Thyroid gland (tissue), 4 donors: ENCODE results near the gene XYLT2. TPM values are rescaled to one million over a fixed set of nuclear protein-coding genes. Genes with fewer than 3 reads are reported as not detected.

Experiments used
- DNase-seq, 2 donors: peaks; one replicate each; pipeline ENCODE4 v3.0.0-alpha.2; 2019
- H3K27ac ChIP-seq, 3 donors: fragments of 200-600 bp; sonication (generic); 1 replicate in 2 of 3; 2 replicates in 1 of 3; pipeline ENCODE4 v1.5.1; 2016 to 2019; ENCODE audit warnings: mild to moderate bottlenecking in 1 of 3, moderate library complexity in 1 of 3
- H3K27me3 ChIP-seq: fragments of 200-600 bp; sonication (generic); one replicate; pipeline ENCODE4 v1.5.1; 2019
- H3K36me3 ChIP-seq, 2 donors: fragments of 200-600 bp; sonication (generic); one replicate each; pipeline ENCODE4 v1.5.1; 2016 to 2019
- H3K4me1 ChIP-seq, 2 donors: fragments of 200-600 bp; sonication (generic); one replicate each; pipeline ENCODE4 v1.5.1; 2017 to 2019
- H3K4me3 ChIP-seq, 3 donors: fragments of 200-600 bp; sonication (generic); replicated peaks in 1 of 3; 1 replicate in 2 of 3; 2 replicates in 1 of 3; pipeline ENCODE4 v1.5.1; 2016; ENCODE audit warnings: mild to moderate bottlenecking in 1 of 3
- H3K9me3 ChIP-seq: fragments of 200-600 bp; sonication (generic); one replicate; pipeline ENCODE4 v1.5.1; 2017
- CTCF ChIP-seq, 6 experiments: fragments of 200-600 bp in 3 of 6; fragments of 450-650 bp in 3 of 6; sonication (generic) in 3 of 6; IDR thresholded peaks; one replicate each; pipeline ENCODE4 v1.5.1; 2016 to 2019; ENCODE audit warnings: antibody characterized with exemption in 6 of 6, mild to moderate bottlenecking in 2 of 6, inconsistent platforms in 1 of 6, moderate library complexity in 1 of 6
- POLR2A ChIP-seq, 2 donors: fragments of 450-650 bp; IDR thresholded peaks; one replicate each; pipeline ENCODE4 v1.6.1; 2017; ENCODE audit warnings: antibody characterized with exemption in 2 of 2, mild to moderate bottlenecking in 2 of 2, moderate library complexity in 1 of 2
- WGBS, 2 donors: methylation state at CpG; one replicate each; pipeline ENCODE4 v1.1.5; 2017; 5-methylcytosine and 5-hydroxymethylcytosine counted together
- intact Hi-C: fragments of 100-400 bp; cut with DNase I; formaldehyde crosslinking; loops from one replicate; pipeline ENCODE4 v1.15.1; 2023
- total RNA-seq, 4 donors: library from RNA; depleted of rRNA; stranded (reverse); fragments of >200 nt; gene quantifications; one replicate each; pipeline ENCODE4 v1.2.3, GENCODE V29; 2016

XYLT2 gene
- total RNA-seq, 4 donors from 2014 or later: 22.4 to 33.4 (median 28.8) TPM

- 81 to 83% methylated on average over 9 of the region's 9 CpGs for WGBS, 2 donors
- intact Hi-C loops: no loop called here
- H3K4me1 ChIP-seq: peaks cover 0 to 6% of the 10 kb centered on the region in 2 donors
- H3K4me3 ChIP-seq: no peak overlapping the region
- no peak for DNase-seq
- H3K27ac ChIP-seq: no peak overlapping the region
- H3K36me3 ChIP-seq: no peaks in the 10 kb centered on the region
- TF ChIP-seq POLR2A (IDR thresholded peaks at IDR 0.05): no peak
- TF ChIP-seq CTCF (IDR thresholded peaks at IDR 0.05): no peak
- no peaks in the 10 kb centered on the region for H3K27me3 ChIP-seq
- H3K9me3 ChIP-seq: no peaks in the 10 kb centered on the region
Measured at GRCh38 chr17:50301891-50302584, 43.9 kb upstream of the XYLT2 start.

GRCh38 chr17:50303051-50303450 lies 42.9 kb upstream of the XYLT2 start:
- Histone ChIP-seq H3K27ac (no peak overlapping the region), H3K36me3 (no peaks in the 10 kb centered on the region), H3K27me3 (no peaks in the 10 kb centered on the region), H3K4me3 (no peak overlapping the region), H3K4me1 (peaks cover 0 to 6% of the 10 kb centered on the region in 2 donors), H3K9me3 (no peaks in the 10 kb centered on the region)
- no peak for DNase-seq
- intact Hi-C loops: no loop called here
- TF ChIP-seq CTCF (IDR thresholded peaks at IDR 0.05) (no peak), POLR2A (IDR thresholded peaks at IDR 0.05) (no peak)
- WGBS, 2 donors: 86 to 92% methylated on average over 6 to 11 of the region's 11 CpGs

GRCh38 chr17:50303596-50303995 lies 42.3 kb upstream of the XYLT2 start:
- H3K4me1 ChIP-seq: peaks cover 0 to 6% of the 10 kb centered on the region in 2 donors
- TF ChIP-seq POLR2A (IDR thresholded peaks at IDR 0.05): no peak
- no peaks in the 10 kb centered on the region for H3K36me3 ChIP-seq
- no peak overlapping the region for H3K4me3 ChIP-seq
- WGBS, 2 donors: 84 to 88% methylated on average over 4 of the region's 4 CpGs
- no peak for DNase-seq
- no peaks in the 10 kb centered on the region for H3K27me3 ChIP-seq
- H3K27ac ChIP-seq: no peak overlapping the region
- intact Hi-C loops: no loop called here
- H3K9me3 ChIP-seq: no peaks in the 10 kb centered on the region

- no peaks in the 10 kb centered on the region for H3K27me3 ChIP-seq
- TF ChIP-seq CTCF (IDR thresholded peaks at IDR 0.05) (no peak), POLR2A (IDR thresholded peaks at IDR 0.05) (no peak)
- H3K27ac ChIP-seq: no peak overlapping the region
- WGBS, 2 donors: 28 to 32% methylated on average over 7 of the region's 7 CpGs
- intact Hi-C loops: no loop called here
- peaks cover 0 to 6% of the 10 kb centered on the region in 2 donors for H3K4me1 ChIP-seq
- no peak overlapping the region for H3K4me3 ChIP-seq
- no peaks in the 10 kb centered on the region for H3K9me3 ChIP-seq
- DNase-seq: peak; percentile 5 to 15
- no peaks in the 10 kb centered on the region for H3K36me3 ChIP-seq
Measured at GRCh38 chr17:50304781-50305404, 41.0 kb upstream of the XYLT2 start.

GRCh38 chr17:50307654-50308053 lies 38.3 kb upstream of the XYLT2 start:
- Histone ChIP-seq H3K27me3 (no peaks in the 10 kb centered on the region), H3K27ac (no peak overlapping the region), H3K4me3 (no peak overlapping the region), H3K4me1 (peaks cover 0 to 6% of the 10 kb centered on the region in 2 donors), H3K9me3 (no peaks in the 10 kb centered on the region), H3K36me3 (no peaks in the 10 kb centered on the region)
- no peak for TF ChIP-seq CTCF (IDR thresholded peaks at IDR 0.05)
- no peak for TF ChIP-seq POLR2A (IDR thresholded peaks at IDR 0.05)
- DNase-seq: no peak
- 88% methylated on average over 4 of the region's 4 CpGs for WGBS, 2 donors
- intact Hi-C loops: no loop called here
